ENCODE data around the gene SLC19A1.

The SLC19A1 gene

DNA sequence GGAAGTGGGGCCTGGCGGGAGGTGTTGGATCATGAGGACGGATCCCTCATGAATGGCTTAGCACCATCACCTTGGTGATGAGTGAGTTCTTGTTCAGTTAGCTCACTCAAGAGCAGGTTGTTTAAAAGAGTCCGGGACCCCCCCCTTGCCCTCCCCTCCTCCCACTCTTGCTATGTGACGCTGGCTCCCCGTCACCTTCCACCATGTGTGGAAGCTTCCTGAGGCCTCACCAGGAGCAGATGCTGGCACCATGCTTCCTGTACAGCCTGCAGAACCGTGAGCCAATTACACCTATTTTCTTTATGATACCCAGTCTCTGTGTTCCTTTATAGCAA, 3.0 kb upstream of the SLC19A1 start:
- no peak for DNase-seq (ENCODE audit: low spot score)

DNA sequence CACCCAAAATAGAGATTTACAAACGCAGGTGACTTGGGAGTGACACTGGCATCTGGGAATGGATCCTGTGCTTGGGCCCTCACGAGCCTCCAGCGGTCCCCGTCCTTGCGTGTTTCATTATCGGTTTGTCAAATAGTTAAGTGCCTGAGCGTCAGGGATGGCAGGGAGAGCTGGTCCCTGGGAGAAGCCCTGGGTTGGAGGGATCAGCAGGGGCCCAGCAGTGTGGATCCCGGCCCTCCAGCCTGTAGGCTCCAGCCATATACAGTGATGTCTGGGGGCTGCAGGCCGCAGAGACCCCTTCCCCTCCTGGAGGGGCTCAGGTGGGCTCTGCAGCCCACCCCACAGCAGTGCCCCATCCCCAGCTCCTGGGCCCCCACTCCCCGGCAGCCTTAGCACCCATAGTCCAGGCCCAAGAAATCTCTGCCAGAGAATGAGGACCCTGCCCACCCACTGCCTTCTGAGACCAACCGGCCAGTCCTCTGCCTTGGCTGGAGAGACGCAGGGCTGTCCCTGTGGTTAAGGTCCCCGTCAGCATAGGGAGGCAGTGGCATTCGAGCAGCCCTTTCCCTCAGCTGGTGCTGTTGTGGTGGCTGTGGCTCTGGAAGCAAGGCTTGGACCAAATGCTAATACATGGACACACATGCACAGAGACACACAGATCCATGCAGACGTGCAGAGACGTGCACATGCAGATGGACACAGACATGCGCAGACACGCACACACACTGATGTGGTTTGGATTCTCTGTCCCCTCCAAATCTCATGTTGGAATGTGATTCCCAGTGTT, 2.4 kb upstream of the SLC19A1 start:
- DNase-seq (ENCODE audit: low spot score), result no peak

DNA sequence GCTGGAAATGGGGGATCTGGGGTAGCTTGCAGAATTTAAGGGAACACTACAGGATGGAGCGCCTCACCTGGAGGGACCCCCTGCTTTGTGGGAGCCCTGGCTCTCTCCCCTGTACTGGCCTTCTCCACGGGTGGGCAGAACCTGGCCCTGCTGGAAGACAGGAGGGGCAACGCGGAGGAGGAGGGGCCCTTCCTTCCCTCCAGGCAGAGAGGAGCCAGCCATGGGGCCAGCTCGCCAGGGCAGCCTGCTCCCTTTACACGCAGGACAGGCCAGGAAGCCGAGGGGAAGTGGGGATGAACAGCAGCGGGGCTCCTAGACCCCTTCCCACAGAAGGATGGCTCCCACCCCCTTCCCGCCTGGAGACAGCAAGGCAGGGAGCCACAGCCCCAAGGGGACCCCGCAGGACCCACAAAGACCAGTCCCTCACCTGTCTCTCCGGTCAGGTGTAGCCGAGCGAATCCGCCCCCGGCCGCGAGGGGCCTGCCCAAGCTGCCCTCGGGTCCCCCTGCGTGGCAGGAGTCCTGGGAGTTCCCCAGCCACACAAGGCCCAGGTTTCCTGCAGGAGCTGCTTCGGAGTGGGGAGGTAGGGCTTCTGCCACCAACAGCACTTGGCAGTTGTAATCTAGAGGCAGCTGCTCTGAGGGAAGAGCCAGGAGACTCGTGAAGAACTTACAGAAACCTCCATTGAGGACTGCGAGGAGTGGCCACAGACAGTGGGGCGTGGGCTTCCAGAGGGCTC, 1.6 kb upstream of the SLC19A1 start:
- no peak for DNase-seq (ENCODE audit: low spot score)

DNA sequence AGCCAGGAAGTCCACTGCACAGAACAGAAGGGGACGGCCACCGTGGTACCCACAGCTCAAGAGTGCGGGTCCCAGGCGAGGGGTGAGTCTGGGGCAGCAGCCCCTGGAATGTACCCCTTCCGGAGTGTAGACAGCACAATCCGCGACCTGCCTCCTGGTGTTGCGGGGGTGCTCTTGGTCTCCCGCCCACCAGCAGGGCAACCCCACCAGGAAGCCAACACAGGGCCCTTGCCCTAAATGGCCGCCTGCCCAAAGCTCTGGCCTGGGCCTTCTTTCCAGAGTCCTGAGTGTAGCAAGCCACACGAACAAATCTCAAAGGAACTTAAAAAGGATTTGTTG, 1.1 kb upstream of the SLC19A1 start:
- DNase-seq (ENCODE audit: low spot score), result no peak

DNA sequence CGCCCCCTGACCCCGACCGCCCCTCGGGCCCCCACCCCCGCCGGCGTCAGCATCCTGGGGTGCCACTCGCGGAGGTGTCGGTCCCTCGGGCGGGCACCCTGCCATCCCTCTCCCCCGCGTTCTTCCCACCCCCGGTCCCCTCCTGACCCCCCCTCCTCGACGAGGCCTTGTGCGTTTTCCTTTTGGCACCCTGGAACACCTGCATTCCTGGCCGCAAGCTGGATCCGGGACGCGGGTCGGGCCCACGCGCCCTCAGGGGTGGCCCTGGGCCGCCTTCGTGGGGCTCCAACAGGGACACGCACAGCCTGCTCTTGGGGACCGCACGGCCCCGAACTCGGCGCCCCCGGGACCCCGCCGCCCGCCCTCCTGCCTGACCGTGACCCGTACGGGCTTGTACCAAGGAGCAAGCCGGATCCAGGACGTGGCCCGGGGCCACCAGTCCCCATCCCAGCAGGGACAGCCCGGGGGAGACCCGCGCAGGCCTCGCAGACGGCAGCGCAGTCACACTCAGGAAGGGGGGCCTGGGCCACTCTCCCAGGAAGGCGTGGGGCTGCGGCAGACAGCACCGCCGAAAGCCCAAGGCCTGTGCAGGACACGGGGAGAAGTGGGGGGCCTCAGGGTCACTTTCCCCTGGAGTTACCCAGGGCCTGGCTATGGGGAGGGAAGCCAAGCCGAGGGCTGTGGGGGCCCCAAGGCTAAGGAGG, 579 bp upstream of the SLC19A1 start:
- DNase-seq (ENCODE audit: low spot score), result no peak

DNA sequence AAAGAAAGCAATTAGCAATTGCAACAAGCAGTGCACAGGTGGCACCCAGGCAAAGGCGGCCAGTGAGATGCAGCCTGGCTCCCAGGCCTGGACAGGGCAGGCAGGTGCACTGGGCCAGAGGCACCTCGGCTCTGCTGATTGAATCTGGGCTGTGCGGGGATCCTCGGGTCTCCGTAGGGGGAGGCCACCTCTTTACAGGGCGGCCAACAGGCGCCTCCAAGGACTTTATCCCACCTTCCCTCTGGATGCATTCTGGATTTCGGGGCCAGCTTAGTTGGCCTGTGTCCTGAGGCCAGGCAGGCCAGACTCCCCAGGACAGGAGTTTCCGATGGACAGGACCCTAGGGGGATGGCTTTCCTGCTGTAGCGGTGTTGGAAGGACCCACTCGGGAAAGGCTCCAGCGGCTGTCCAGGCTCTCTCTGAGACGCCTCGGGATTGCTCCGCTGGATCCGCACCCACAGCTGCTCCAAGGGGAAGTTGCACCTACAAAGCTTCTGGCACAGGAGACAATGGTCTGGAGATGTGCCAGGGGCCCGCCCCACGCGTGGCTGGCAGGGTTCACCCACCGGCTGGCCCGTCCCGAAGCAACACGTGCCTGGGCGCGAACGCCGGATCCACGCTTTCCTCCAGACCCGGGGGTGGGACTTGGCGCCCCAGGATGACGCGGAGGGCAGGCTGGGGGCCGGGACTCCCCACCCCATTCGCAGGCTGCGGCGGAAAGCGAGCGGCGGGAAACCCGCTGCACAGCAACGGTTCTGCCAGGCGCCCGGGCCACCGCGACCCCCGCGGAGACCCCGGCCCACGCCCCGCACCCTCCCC, 810 bp downstream of the SLC19A1 start:
- DNase-seq (ENCODE audit: low spot score), result peak; percentile 70

DNA sequence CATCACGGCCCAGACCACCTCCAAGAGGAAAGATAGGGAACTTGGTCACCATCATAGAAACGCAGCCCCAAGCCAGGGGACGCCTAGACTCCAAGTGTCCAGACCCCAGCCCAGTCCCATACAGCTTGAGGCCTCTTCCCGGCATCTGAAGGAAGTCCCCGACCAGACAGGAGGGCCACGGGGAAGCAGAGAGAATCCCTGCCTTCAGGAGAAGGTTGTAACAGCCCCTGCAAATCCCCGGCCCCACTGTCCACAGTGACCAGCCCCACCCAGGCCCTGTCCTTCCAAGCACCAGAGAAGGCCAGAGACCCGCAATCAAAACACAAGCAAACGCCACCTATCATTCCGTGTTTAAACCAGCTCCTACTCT, 1.7 kb downstream of the SLC19A1 start:
- no peak for DNase-seq (ENCODE audit: low spot score)

DNA sequence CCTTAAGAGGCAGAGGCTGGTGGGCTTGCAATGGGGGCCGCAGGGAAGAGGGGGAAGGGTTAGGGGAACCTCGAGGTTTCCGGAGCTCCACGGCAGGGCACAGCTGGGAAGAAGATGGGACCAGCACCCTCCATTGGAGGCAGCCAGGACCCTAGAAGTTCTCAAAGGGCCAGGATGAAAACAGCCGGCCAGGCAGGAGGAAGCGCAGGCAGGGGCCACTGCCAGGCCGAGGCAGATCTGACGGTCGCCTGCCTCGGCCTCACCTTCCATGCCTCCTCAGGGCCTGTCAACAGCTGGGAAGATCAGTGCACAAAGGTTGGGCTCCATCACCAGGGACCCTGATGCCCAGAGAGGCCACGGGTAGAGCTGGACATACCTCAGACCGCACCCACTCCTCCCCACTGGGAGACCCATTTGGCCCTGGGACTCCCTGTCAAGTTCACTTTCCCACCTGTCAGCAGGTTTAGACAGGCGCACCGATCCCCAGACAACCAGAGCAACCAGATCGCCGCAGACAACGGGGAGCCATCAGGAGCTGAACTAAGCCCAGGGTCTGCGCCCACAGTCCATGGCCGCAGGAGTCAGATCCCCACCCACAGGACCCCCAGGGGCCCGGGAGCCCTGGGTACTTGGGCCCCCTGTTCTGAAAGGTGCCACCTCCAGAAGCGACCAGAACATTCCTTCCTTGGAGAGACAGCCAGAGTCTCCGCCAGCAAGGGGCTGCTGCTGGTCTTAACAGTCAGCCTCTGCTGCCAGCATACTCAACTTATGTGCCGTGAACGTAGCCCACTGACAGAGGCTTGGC, 2.2 kb downstream of the SLC19A1 start:
- no peak for DNase-seq (ENCODE audit: low spot score)

DNA sequence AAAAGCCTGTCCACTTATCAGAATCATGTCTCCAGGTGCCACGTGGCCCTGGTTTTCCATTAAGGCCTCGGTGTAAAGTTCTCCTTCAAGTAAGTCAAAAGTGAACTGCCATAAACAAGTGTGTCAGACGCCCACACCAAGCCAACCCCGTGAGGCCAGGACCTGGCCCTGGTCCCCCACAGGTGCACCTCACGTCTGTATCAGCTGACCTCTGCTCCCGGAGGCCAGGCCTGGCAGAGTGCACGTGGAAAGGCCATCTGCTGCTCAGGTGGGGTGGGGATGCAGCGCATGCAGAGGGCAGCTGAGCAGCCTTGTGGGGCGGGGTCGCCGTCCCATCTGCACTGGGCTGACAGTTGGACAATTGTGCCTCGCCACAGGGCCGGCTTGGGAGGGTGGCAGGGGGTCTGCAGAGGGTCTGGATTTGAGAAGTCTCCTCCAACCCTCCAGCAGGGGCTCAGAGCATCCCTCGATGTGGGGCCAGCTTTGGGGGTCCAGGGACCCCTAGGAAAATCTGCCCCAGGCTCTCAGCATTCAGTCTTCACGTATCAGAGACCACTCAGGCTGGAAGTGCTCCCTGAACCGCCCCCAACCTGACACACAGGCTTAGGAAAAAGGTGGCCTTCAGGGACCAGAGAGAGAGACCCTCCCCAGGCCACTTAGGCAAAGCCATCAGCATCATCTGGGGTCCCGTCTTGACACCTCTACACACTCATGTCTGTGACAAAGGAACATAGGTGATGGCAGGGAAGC, 3.0 kb downstream of the SLC19A1 start:
- DNase-seq (ENCODE audit: low spot score), result no peak

DNA sequence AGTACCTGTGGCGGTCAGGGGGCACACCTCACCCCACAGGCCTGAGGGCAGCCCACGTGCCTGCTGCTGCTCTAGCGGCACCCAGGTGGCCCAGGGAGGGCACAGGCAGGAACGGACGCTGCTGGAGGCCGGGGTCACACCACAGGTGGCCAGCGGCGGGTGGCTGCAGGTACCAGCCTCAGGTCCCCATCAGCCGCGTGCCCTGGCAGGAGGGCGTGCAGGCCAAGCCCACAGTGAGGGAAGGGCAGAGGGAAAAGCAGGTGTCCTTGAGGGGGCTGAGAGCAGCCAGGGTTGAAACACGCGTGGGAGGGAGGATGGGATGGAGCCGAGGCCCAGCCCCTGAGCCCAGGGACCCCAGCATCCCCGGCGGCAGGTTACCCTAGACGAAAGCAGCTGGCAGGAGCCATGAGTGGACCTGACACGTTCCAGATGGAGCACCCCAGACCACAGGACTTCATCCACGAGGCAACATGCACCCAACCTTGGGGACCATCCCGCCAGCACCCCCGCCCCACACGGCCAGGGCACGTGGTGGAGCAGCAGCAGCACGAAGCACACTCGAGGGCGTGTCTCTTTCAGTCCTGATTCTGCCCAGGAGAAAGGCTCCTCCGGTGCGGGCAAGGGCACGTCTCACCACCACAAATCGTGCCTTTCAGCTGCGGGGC, 3.7 kb downstream of the SLC19A1 start:
- no peak for DNase-seq (ENCODE audit: low spot score)

DNA sequence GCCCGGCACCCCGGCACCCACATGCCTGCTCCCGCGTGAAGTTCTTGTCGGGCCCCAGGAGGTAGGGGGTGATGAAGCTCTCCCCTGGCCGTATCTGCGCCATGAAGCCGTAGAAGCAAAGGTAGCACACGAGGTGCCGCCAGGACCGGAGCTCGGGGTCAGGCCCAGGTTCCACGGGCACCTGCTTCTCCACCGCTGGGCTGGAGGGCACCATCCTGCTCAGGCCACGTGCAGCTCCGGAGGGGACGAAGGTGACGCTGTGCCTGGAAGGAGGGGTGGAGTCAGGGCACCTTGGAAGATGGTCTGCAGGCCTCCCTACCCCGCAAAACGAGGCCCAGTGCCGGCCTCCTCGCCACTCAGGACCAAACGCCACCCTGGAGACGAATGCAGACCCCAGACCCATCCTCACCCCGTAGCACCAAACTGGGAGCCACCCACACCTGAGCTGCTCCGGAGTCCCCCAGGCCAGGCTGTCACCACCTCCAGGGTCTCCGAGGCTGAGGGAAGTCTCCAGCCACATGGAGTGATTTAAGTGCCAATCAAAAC, 4.4 kb downstream of the SLC19A1 start:
- no peak for DNase-seq (ENCODE audit: low spot score)

DNA sequence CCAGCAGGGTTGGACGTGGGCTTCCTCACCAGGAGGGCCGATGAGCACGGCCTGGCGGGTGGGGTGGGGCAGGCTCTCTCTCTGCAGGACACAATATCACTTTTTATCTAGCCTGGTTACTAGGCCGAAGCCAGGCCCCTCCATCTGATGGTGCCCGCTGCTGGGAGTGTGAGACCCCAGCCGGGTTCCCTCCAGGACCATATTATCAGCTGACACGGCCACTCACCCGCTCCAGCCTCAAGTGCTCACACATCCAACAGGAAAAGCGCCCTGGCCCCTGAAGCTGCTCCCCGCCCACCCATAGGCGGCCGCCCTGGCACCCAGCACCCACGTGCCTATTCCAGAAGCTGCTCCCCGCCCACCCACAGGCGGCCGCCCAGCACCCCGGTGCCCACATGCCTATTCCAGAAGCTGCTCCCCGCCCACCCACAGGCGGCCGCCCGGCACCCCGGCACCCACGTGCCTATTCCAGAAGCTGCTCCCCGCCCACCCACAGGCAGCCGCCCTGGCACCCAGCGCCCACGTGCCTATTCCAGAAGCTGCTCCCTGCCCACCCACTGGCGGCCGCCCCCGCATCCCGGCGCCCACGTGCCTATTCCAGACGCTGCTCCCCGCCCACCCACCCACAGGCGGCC, 5.0 kb downstream of the SLC19A1 start:
- no peak for DNase-seq (ENCODE audit: low spot score)

DNA sequence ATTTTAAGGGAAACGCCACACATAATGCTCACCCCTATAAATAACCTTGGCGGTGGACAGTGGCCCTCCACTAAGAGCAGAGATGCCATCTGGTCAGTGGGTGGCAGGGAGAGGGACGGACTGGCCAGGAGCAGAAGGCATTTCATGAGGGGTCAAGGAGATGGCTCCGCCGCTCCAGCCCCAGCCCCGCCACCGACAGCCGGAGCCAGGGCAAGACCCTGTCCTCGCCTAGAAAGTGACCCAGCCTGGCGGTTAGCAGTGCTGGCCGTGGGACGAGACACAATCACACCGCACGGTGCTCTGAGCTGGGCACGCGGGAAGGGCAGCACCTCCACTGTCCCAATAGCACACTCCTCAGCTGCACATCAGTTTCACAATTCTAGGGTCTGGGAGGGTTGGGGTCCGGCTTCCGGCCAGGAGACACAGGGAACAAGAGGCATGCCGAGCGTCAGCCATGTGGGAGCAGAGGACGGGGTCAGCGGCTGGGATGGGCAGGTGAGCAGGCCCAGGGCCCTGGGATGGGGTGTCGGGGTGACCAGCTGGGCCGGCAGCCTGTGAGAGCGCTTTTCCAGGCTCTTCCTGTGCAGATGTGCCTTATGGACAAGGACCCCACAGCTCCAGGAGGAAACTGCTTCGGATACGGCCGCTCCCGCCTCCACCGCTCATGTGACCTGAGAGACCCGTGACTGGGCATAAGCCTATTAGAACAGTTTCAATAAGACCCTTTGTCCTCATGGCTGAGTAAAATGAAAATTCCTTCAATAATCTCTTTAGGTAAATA, 5.7 kb downstream of the SLC19A1 start:
- DNase-seq (ENCODE audit: low spot score), result no peak

DNA sequence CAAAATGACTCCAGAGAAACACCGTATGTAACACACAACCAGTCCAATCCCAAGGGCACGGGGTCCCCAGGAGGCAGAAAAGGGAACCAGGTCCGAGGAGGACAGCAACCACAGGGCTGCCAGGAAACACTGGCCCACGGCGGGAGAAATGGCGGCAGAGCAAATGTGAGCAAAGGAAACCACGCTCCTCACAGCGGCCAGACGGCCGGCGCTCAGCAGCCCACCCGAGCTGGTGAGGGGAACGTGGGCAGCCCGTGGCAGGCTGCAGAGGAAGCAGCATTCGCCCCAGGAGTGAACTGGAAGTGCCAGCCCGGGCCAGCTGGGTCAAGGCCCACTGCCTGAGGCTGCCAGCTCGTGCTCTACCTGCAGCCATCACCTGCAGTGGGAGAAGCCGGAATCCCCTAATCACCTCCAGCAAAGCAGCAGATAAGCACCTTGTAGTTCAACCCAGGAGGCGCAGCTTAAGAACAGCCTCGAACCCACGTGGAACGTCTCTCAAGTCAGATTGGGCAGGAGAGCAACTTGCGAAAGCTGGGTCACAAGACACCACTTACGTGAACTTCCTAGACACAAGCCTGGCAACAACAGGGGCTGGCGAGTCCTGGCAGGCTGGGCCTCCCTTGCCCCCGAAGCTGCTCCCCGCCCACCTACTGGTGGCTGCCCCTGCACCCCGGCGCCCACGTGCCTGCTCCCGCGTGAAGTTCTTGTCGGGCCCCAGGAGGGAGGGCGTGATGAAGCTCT, 6.7 kb downstream of the SLC19A1 start:
- no peak for DNase-seq (ENCODE audit: low spot score)

DNA sequence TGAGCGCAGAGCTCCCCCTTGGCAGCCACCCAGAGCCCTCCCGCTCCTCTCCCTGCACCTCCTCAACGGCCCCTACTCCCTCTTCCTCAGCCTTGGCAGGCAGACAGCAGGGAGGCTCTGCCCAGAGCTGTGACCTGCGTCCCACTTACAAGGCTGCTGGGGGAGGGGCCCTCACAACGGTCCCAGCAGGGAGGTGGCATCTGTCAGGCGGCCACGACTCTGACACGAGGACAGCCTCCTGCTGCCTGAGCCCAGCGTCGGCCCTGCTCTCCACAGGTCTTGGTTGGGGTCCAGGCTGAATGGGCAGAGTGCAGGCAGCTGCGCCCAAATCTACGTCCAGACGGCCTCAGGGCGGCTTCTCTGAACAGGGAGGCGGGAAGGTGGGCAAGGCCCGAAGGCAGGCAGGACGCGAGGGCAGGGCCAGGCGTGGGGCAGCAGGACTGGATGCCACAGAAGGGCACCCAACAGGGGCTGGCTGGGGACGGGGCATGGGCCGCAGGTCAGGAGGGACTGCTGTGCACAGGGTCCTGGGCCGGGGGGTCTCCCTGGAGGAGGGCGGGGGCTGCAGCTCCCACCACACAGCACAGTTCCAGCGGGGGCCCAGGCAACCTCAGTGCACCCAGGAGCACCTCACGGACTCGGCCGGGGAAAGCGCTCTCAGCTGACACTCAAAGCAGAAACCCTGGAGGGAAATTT, 7.5 kb downstream of the SLC19A1 start:
- no peak for DNase-seq (ENCODE audit: low spot score)

DNA sequence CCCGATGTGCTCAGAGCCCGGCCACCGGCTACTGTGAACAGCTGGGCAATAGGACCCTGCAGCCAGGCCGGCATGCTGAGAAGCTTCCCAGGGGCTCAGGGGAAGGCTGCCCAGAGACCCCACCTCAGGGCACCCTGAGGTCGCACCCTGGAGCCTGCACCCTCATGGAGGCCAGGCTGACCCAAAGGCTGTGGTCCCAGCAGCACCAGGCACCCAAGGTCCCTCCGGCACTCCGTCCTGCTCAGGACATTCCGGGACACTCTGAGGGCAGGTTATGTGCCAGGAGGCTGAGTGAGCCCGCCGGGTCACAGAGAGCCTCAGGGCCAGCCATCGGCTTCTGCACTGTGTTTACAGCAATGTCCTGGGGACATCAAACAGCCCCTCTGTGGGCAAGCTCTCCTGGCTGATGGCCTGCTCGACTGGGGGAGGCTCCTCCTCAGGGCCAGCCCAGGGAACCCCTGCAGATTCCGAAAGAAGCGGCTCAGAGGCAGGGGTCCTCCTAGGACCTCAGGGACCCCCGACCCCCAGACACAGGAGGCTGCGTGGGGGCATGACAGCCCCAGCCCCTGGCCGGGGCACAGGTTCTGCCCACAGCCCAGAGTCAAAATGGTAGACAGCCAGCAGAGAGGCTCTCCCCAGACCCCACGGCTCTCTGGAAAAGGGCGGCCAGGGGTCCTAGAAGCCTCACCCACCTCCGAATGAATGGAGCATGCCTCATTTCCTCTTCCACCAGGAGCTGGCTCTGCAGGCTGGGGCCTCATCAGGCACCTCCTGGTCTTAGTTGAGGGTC, 8.2 kb downstream of the SLC19A1 start:
- DNase-seq (ENCODE audit: low spot score), result no peak
